ENCODE measurements around the gene DIP2C.

DIP2C gene

GRCh38 chr10:512661-513060 is 176.8 kb downstream of the DIP2C start:
- DNase-seq: peak; percentile 40

GRCh38 chr10:511849-512191 is 177.6 kb downstream of the DIP2C start:
- DNase-seq: no peak

GRCh38 chr10:511101-511848 is 178.2 kb downstream of the DIP2C start:
- peak; percentile 91 for DNase-seq

- no peak for DNase-seq
These were observed 179.0 kb downstream of the DIP2C start for GRCh38 chr10:510415-510881.

- DNase-seq: no peak
These were observed 179.9 kb downstream of the DIP2C start for GRCh38 chr10:509361-510102.

- no peak for DNase-seq
These were observed 180.7 kb downstream of the DIP2C start for GRCh38 chr10:508726-509125.

- DNase-seq: no peak
These were observed 181.5 kb downstream of the DIP2C start for GRCh38 chr10:507908-508444.

GRCh38 chr10:507355-507699 is 182.1 kb downstream of the DIP2C start:
- no peak for DNase-seq

DNA sequence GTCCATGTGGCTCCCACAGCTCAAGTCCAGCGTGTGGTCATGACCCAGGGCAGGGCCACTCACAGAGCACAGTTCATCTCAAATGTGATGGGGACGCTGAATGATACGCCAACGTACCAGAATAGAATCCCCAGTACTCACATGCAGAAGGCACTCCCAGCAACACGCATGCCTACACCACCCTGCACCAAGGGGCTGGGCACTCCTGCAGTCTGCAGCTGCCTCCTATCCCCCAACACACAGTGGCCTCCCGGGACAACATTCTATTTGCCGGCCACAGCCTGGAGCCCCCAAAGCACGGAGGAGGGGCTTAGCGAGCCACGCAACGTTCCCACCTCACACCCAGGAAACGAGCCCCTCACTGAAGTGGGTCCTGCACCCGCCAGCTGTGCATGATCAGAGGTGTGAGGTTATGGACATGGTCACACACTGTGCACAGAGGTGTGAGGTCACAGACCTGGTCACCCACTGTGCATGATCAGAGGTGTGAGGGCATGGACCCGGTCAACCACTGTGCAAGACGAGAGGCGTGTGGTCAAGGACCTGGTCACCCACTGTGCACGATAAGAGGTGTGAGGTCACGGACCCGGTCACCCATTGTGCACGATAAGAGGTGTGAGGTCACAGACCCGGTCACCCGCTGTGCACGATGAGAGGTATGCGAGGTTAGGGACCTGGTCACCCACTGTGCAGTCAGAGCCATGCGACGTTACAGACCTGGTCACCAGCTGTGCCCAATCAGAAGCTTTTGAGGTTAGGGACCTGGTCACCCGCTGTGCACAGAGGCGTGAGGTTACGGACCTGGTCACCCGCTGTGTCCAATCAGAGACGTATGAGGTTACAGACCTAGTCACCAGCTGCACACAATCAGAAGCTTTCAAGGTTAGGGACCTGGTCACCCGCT is 182.8 kb downstream of the DIP2C start:
- no peak for DNase-seq

- no peak for DNase-seq
These were observed 184.0 kb downstream of the DIP2C start for GRCh38 chr10:505419-505818.

- no peak for DNase-seq
These were observed 184.7 kb downstream of the DIP2C start for GRCh38 chr10:504806-505205.

DNA sequence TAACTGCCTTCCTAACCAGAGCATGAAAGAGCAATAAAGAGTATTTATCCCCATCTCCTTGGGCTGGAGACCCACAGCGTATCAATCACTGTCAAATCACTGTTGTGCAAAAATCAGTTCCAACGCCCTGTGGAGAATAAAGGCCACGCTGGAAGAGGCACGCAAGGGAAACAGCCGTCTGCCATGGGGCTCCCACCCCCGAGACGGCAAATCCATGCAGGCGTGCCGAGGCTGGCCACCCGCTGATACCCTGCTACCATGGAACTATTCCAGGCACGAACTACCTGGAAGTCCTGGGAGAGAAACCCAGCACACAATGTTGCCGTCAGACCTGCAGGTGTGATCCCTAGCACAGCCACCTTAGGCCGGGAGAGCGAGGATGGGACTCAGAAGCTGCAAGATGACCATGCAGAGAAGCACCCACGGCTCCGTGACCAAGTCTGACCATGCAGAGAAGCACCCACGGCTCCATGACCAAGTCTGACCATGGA is 185.3 kb downstream of the DIP2C start:
- DNase-seq: no peak

GRCh38 chr10:501596-501995 is 187.9 kb downstream of the DIP2C start:
- DNase-seq: no peak

- DNase-seq: peak; percentile 72
These were observed 188.6 kb downstream of the DIP2C start for GRCh38 chr10:500876-501275.

DNA sequence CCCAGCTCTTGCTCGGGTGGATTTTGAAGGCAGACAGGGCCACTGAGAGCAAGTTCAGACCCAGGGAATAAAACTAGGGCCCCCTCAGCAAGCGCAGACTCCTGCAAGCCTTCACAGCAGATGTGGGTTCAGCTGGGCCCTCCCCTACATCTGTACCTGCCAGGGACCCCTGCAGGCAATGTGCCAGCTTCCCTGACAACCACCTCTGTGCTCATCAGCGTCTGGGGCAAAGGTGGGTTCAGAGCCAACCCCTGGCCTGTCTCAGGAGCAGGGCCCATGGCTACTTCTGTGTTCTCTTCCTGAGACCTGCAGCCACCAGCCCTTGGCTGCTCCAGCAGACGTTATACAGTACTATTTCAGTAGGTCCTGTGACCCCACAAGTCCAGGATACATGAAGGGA is 189.5 kb downstream of the DIP2C start:
- no peak for DNase-seq

DNA sequence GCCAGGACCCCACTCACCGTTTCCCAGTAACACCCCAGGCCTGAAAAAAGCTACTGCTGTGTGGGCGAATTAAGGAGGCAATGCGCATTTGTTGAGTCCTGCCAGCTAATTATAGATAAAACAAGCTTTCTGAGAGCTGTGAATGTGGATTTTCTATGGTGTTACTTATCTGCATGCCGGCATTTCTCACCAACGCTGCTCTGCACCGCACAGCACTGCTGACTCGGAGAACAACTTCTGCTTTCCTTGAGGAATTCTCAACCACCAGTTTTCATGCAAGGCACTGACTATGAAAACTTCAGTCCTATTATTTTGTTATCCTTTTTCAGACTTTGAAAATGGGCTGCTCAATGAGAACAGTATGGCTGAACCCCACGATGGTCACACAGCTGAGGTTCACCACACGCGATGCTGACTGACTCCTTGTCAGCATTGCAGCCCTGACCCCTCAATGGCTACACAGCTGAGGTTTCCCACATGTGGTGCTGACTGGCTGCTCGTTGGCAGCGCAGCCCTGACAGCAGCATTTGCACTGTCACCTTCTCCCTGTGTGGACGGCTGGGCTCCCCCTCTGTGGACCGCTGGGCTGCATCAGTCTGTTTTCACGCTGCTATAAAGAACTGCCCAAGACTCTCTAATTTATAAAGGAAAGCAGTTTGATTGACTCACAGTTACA is 190.6 kb downstream of the DIP2C start:
- no peak for DNase-seq

DNA sequence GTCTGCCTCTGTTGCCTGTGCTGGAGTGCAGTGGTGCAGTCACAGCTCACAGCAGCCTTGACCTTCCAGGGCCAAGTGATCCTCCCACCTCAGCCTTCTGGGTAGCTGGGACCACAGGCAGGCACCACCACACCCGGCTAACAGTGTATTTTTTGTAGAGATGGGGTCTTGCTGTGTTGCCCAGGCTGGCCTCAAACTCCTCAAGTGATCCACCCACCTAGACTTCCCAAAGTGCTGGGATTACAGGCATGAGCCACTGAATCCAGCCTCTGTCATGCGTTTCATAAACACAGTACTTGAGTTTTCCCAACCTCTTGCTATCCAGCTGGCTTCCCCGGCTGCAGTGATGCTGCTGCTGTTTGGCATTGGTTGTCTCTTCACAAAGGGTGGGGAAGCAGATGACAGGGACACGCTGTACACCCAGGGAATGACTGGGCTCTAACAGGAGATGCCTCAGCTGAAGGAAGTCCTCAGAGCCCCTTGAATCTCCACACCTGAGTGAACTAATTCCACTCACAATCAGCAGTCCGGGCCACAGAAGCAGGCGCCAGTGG is 191.5 kb downstream of the DIP2C start:
- no peak for DNase-seq

DNA sequence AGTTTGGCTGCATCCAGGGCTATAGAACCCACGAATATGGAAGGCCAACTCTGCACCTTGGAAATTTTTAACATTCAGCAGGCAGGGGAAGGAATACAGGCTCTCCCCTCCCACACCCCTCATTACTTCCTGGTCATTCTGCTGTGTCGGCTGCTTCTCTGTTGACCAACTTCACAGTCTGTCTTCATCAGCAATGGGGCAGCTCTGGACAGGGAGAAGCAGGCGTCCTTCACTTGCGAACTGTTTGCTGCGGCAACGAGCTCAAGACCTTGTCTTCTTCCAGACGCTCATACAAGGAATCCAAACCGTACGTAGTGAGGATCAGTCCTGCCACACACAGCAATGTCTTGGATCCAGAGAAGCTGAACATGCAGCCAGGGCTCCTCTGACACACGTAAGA is 192.2 kb downstream of the DIP2C start:
- no peak for DNase-seq

GRCh38 chr10:494556-494955 is 194.9 kb downstream of the DIP2C start:
- no peak for DNase-seq

GRCh38 chr10:494149-494542 is 195.3 kb downstream of the DIP2C start:
- no peak for DNase-seq

GRCh38 chr10:493391-494148 is 195.9 kb downstream of the DIP2C start:
- no peak for DNase-seq

All from fibroblast of skin of abdomen (primary cell).